HUES64 (cell line): ENCODE results near the gene ART5.

Source experiments
- H3K27ac ChIP-seq: 2 replicates; pipeline ENCODE4 v1.7.0; 2013; ENCODE audit warnings: low read depth, low read length, inconsistent platforms
- H3K27me3 ChIP-seq: 2 replicates; pipeline ENCODE4 v1.6.1; 2013; ENCODE audit warnings: mild to moderate bottlenecking, low read length; ENCODE audit not compliant: insufficient read depth
- H3K36me3 ChIP-seq: 2 replicates; pipeline ENCODE4 v1.6.1; 2013; ENCODE audit warnings: mild to moderate bottlenecking, low read length; ENCODE audit not compliant: insufficient read depth
- H3K4me1 ChIP-seq: 2 replicates; pipeline ENCODE4 v1.6.1; 2013; ENCODE audit warnings: mild to moderate bottlenecking, low read length, moderate library complexity; ENCODE audit not compliant: insufficient read depth
- H3K4me3 ChIP-seq: 2 replicates; pipeline ENCODE4 v1.5.1; 2013; ENCODE audit warnings: mild to moderate bottlenecking, low read length, moderate library complexity
- H3K9ac ChIP-seq: 2 replicates; pipeline ENCODE4 v1.6.1; 2013; ENCODE audit warnings: mild to moderate bottlenecking, low read depth, low read length
- H3K9me3 ChIP-seq: 2 replicates; pipeline ENCODE4 v1.6.1; 2013; ENCODE audit warnings: low read depth, low read length; ENCODE audit not compliant: insufficient read depth
- WGBS: fragments of 150-250, 120-280 bp; methylation state at CpG from one replicate; pipeline ENCODE4 v1.1.7; 2013; ENCODE audit warnings: missing lambda C conversion rate; 5-methylcytosine and 5-hydroxymethylcytosine counted together

Gene ART5

GRCh38 chr11:3616721-3617460 lies 24.9 kb downstream of the ART5 start:
- Histone ChIP-seq H3K4me3 (no peak overlapping the region), H3K27me3 (no peaks in the 10 kb centered on the region), H3K9me3 (no peaks in the 10 kb centered on the region), H3K27ac (no peak overlapping the region), H3K9ac (no peak overlapping the region), H3K36me3 (no peaks in the 10 kb centered on the region), H3K4me1 (no peaks in the 10 kb centered on the region)
- WGBS, result 88% methylated on average over 25 of the region's 25 CpGs

GRCh38 chr11:3615998-3616397 lies 25.8 kb downstream of the ART5 start:
- H3K9ac ChIP-seq, result no peak overlapping the region
- no peaks in the 10 kb centered on the region for H3K9me3 ChIP-seq
- H3K27ac ChIP-seq, result no peak overlapping the region
- 84% methylated on average over 6 of the region's 6 CpGs for WGBS
- no peaks in the 10 kb centered on the region for H3K27me3 ChIP-seq
- H3K4me1 ChIP-seq, result no peaks in the 10 kb centered on the region
- H3K4me3 ChIP-seq, result no peak overlapping the region
- H3K36me3 ChIP-seq, result no peaks in the 10 kb centered on the region

GRCh38 chr11:3614742-3615171 lies 27.0 kb downstream of the ART5 start:
- Histone ChIP-seq H3K4me3 (no peak overlapping the region), H3K36me3 (no peaks in the 10 kb centered on the region), H3K27ac (no peak overlapping the region), H3K9me3 (no peaks in the 10 kb centered on the region), H3K4me1 (no peaks in the 10 kb centered on the region), H3K27me3 (no peaks in the 10 kb centered on the region), H3K9ac (no peak overlapping the region)
- 81% methylated on average over 5 of the region's 5 CpGs for WGBS

- 85% methylated on average over 10 of the region's 10 CpGs for WGBS
These were observed 27.6 kb downstream of the ART5 start for GRCh38 chr11:3613998-3614741.

GRCh38 chr11:3611976-3612678 lies 29.7 kb downstream of the ART5 start:
- WGBS, result 98% methylated on average over 3 of the region's 3 CpGs
- Histone ChIP-seq H3K27me3 (no peaks in the 10 kb centered on the region), H3K4me3 (no peak overlapping the region), H3K4me1 (no peaks in the 10 kb centered on the region), H3K9ac (no peak overlapping the region), H3K36me3 (no peaks in the 10 kb centered on the region), H3K9me3 (no peaks in the 10 kb centered on the region), H3K27ac (no peak overlapping the region)

More at GRCh38 chr11:3613998-3614741, 27.6 kb downstream of the ART5 start:
- H3K4me3 ChIP-seq, result no peak overlapping the region
- no peak overlapping the region for H3K9ac ChIP-seq
- H3K36me3 ChIP-seq, result no peaks in the 10 kb centered on the region
- H3K27me3 ChIP-seq, result no peaks in the 10 kb centered on the region
- no peak overlapping the region for H3K27ac ChIP-seq
- no peaks in the 10 kb centered on the region for H3K9me3 ChIP-seq
- no peaks in the 10 kb centered on the region for H3K4me1 ChIP-seq

- H3K9ac ChIP-seq, result no peak overlapping the region
- no peaks in the 10 kb centered on the region for H3K36me3 ChIP-seq
- no peak overlapping the region for H3K4me3 ChIP-seq
- no peaks in the 10 kb centered on the region for H3K27me3 ChIP-seq
- no peaks in the 10 kb centered on the region for H3K9me3 ChIP-seq
- no peaks in the 10 kb centered on the region for H3K4me1 ChIP-seq
- 95% methylated on average over 4 of the region's 4 CpGs for WGBS
- H3K27ac ChIP-seq, result no peak overlapping the region
These were observed 30.9 kb downstream of the ART5 start for GRCh38 chr11:3610846-3611245.

- Histone ChIP-seq H3K9me3 (no peaks in the 10 kb centered on the region), H3K36me3 (no peaks in the 10 kb centered on the region), H3K27me3 (no peaks in the 10 kb centered on the region), H3K9ac (no peak overlapping the region), H3K4me1 (no peaks in the 10 kb centered on the region), H3K4me3 (no peak overlapping the region), H3K27ac (no peak overlapping the region)
- WGBS, result 51% methylated on average over 5 of the region's 7 CpGs
These were observed 32.2 kb downstream of the ART5 start for GRCh38 chr11:3609416-3610265.

GRCh38 chr11:3605771-3606203 lies 36.0 kb downstream of the ART5 start:
- 92% methylated on average over 5 of the region's 5 CpGs for WGBS
- Histone ChIP-seq H3K27ac (no peak overlapping the region), H3K36me3 (no peaks in the 10 kb centered on the region), H3K4me1 (no peaks in the 10 kb centered on the region), H3K4me3 (no peak overlapping the region), H3K9ac (no peak overlapping the region), H3K27me3 (no peaks in the 10 kb centered on the region), H3K9me3 (no peaks in the 10 kb centered on the region)

- Histone ChIP-seq H3K27me3 (no peaks in the 10 kb centered on the region), H3K4me3 (no peak overlapping the region), H3K9ac (no peak overlapping the region), H3K27ac (no peak overlapping the region), H3K4me1 (no peaks in the 10 kb centered on the region), H3K36me3 (no peaks in the 10 kb centered on the region), H3K9me3 (no peaks in the 10 kb centered on the region)
- 96% methylated on average over 3 of the region's 3 CpGs for WGBS
These were observed 36.5 kb downstream of the ART5 start for GRCh38 chr11:3605283-3605662.

- Histone ChIP-seq H3K27me3 (no peaks in the 10 kb centered on the region), H3K9ac (no peak overlapping the region), H3K9me3 (no peaks in the 10 kb centered on the region), H3K27ac (no peak overlapping the region), H3K4me3 (no peak overlapping the region), H3K36me3 (no peaks in the 10 kb centered on the region), H3K4me1 (no peaks in the 10 kb centered on the region)
- 85% methylated on average over 1 of the region's 3 CpGs for whole genome bisulfite sequencing
These were observed 37.6 kb downstream of the ART5 start for GRCh38 chr11:3604167-3604566.
